ENCODE results near the gene POM121L12. TPM values are rescaled to one million over a fixed set of nuclear protein-coding genes. Genes with fewer than 3 reads are reported as not detected.

The POM121L12 gene
- not detected for polyA plus RNA-seq (2013, experiment 1 of 2; ENCODE audit: insufficient read length)
- polyA plus RNA-seq (2013, experiment 2 of 2; ENCODE audit: insufficient read length), result not detected

DNA sequence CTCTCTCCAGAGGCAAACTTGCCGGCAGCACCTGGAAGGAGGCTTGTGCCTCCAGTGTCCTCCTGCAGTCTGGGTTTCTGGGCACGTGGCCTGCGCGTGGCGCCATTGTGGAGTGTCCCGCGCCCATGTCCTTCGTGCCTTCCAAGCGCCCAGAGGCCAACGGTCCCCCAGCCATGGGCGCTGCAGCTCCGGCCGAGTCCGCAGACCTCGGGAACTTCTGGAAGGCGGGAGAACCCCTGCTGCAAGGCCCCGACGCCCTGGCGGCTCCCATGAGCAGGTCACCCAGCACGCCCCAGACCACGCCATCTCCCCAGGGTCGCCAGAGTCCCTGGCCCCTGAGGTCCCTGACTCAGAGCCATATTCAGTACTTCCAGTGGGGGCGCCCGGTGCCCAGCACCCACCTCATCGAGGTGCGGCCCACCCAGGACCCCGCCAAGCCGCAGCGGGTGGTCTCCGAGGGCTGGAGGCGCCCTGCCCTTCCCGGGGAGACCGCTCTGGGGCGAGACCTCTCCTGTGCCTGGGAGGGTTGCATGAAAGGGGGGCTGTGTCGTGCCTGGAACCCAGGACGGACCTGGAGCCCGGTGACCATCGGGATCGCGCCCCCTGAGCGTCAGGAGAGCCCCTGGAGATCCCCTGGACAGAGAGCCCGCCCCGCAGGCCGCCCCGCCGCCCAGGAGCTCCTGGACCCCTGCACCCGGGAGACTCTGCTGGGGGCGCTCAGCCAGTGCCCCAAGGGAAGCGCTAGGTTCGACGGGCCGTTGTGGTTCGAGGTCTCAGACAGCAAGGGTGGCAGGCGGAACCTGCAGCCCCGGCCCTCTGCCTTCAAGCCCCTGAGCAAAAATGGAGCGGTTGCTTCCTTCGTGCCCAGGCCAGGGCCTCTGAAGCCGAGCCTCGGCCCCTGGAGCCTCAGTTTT is at the start of gene POM121L12:
Gene POM121L12, plus strand, starts transcription at position 135 of the 914 bp plus-strand sequence. Its CDS starts 39 bp downstream, at position 174.
- DNase-seq, result no peak

DNA sequence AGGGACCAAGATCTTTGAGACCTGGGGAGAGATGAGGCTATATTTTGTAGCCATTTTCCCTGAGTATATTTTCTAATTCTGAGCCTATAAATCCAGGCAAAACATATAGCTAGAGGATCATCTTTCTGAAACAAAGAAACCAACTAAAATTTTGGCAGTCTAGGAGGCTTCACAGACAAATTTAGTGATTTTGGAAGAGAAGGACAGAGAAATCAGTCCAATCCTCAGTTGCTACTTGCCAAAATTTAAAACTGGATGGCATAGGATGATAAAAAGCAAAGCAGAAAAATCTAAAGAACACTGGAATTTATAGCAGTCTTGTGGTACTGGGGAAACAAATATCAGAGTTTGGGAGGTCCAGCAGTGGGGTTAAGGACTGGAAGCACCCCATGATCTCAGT is 43.4 kb upstream of the POM121L12 start:
- DNase-seq, result no peak

DNA sequence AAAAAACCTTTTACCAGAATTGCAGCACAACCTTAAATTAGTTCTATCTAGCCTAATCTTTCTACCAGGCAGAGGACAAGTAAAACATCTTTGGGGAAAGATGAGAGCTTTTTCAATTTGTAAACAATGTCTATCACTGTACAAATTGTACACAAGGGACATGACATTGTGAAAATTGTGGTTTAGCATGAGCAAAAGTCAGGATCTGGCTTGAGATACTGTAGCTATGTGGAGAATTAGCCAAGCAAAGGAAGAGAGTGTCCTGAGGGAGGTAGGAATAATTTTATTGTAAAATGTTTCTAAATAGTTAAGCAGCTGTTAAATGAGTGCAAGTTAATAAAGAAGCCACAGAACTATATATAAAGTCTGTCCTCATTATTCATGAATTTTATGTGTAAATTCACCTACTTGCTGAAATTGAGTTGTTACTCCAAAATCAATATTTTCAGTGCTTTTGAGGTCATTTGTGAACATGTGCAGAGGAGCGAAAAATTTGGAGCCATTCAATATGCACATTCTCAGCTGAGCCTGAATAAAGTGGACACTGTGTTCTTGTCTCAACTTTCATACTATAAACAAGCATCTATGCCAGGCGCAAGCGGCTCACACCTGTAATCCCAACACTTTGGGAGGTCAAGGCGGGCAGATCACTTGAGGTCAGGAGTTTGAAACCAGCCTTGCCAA is 42.8 kb upstream of the POM121L12 start:
- no peak for DNase-seq

DNA sequence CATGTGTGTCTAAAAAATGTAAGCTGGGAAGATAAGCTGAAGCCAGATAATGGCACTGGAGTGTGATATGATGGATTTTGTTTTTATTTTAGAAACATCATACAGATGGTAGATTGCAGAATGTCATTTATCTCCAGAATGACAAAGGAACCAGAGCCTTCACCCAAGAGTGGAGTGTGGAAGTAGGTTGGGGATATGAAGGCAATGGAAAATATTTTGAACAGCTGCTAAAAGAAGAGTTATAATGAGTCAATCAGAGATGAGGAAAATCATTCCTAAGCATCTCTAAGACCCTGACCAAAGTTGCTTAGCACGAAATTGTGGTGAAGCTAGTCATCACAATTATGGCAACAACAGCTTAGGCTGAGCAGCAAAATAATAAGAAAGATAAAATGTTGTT is 39.8 kb upstream of the POM121L12 start:
- DNase-seq, result no peak

DNA sequence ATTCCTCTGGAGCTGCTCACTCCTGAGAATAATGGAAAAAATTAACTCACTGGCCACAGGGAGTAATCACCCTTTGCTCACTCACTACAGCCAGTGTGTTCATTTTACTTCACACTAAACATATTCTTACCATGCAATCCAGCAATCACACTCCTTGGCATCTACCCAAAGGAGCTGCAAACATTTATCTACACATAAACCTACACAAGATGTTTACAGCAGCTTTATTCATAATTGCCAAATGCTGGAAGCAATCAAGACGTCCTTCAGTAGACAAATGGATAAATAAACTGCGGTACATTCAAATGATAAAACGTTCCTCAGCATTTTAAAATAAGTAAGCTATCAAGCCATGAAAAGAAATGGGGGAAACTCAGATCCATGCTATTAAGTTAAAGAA is 34.2 kb upstream of the POM121L12 start:
- no peak for DNase-seq

DNA sequence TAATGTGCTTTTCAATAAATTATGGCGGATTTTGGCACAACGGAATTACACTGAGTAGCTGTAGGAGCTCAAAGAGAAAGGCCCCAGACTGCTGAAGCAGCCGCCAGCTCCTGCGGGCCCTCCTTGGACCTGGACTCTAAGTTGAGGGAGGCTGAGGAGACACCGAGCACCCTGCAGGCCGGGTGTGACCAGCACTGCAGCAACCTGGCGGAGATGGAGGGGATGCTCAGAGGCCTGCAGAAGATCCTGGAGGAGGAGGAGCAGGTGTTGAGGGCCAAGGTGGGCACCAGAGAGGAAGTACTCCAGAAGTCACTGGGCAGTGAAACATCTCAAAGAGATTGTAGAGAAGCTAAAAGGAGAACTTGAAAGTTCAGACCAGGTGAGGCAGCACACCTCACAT is 33.0 kb upstream of the POM121L12 start:
- DNase-seq, result no peak

DNA sequence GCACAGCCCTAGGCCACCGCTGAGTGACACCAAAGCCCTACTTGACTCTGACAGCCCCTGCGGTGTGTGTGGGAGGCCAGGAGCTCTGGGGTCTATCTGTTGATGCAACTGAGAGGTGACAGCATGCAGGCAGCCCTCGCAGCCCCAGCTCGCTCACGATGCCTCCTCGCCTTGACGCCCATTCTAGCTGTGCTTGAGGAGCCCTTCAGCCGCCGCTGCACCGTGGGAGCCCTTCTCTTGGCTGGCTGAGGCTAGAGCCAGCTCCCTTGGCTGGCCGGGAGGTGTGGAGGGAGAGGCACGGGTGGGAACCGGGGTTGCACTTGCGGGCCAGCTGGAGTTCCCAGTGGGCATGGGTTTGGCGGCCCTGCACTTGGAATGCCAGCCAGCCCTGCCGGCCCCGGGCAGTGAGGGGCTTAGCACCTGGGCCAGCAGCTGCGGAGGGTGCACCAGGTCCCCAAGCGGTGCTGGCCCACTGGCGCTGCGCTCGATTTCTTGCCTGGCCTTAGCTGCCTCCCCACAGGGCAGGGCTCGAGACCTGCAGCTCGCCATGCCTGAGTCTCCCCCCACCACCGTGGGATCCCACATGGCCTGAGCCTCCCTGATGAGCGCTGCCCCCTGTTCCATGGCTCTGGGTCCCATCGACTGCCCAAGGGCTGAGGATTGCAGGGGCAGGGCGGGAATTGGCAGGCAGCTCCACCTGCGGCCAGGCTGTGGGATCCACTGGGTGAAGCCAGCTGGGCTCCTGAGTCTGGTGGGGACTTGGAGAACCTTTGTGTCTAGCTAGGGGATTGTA is 31.6 kb upstream of the POM121L12 start:
- no peak for DNase-seq

DNA sequence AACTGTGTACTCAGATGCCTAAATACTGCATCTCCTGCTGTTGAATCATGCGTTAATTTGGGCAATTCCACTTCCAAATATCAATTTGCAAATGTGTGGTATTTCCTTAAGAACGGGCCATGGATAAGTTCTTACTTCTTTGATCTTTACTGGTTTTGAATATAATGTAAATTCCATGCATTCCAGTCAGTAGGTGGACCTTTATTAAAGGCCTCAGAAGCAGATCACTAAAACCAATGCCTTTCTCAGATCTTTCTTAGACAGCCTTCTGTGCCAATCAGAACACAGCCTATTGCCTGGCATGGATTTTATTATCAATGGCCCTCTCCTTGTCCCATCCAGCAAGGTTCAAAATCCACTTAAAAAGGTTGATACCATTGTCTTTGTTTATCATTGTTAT is 21.5 kb upstream of the POM121L12 start:
- DNase-seq, result no peak

DNA sequence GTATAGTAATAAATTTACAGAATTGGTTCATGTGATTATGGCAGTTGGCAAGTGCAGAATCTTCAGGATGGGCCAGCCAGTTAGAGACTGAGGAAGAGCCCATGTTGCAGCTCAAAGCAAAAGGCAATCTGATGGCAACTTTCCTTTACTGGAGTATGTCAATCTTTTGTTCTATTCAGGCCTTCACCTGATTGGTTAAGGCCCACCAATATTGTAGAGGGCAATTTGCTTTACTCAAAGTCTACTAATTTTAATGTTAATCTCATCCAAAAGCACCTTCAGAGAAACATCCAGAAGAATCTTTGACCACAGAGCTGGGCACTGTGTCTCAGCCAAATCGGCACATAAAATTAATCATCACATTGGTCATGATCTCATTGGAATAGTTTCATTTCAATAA is 20.0 kb upstream of the POM121L12 start:
- DNase-seq, result no peak

DNA sequence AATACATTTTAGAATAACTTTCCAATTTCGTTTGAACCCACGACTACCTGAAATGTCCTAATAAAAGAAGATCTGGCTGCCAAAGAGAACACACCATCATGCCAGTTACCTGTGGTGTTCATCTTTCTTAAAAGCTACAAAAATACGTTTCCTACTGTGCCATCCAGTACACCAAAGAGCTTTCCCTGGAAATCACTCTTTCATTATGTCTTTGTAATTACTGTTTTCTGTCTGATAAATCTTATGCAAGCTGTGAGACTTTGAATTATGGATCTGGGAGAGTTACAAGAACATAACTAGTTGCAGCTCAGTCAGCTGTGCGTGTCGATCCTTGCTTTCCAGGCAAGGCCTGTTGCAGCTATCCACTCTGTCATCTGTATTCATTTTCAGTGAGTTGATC is 12.5 kb upstream of the POM121L12 start:
- DNase-seq, result no peak

DNA sequence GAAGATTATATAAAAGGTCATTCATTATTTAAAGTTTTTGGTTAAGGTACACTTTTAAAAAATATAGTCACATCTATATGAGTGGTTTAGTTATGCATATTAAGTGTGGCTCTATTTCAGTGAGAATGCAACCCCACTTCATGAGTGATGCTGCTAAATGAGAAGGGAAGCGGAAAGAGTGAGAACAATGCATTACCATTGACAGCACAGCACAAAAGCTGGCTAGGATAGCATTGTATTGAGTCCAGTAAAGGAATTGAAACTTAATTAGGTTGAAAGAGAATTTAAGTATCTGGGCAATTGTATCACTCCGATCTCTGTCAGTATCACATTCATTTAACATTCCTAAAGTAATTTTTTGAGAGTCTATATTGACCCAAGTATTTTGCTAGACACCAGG is 13.2 kb downstream of the POM121L12 start:
- DNase-seq, result no peak

DNA sequence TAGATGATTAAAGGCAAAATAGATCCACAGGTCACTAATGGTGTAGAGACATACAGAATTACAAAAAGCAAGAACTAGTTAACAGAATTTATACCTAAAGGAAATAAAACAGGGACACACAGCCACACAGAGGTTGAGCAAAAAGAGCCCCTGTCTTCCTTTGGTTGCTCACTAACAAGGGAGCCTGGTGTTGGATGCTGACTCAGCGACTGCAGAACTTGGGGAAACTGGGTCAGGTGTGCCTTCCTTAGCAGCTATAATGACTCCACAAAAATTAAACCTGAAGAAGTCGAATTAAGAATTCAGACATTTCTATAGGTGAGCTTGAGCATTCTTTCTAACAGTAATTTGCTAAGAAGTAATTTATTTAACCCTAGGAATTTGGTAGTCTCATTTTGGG is 15.0 kb downstream of the POM121L12 start:
- DNase-seq, result no peak

DNA sequence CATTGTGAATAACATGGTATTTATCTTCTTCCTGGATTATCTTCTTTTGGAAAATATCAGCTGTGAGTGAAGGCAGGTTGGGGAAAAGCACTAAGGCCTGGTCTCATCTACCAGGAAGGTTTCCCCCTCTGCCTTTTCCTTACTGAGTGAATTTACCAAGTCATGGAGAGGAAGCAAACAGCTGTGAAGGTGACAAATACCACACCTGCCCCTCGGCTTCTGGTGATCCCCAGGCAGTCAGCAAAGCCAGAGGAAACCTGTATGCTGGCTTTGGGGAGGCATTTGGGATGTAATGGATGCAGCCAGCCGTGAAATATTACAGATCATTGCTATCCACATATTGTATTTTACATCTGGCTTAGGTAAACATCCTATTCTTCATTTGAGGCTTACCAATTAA is 24.2 kb downstream of the POM121L12 start:
- no peak for DNase-seq

DNA sequence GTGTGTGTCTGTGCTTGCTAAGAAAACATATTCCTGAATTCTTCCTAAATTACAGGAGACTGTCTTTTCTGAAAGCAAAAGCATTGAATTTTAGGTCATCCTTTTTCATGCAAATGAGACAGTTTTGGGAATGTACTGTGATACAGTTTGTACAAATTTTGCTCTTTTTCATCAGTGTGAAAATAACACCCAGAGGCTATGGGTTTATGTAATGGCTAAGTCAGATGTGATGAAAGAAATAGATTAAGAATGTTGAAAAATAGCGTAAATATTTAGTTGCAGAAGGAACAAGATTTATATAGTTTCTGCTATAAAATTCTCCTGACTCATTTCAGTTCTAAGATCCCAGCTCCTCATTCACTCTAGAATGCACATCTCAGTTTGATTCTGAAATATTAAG is 24.6 kb downstream of the POM121L12 start:
- no peak for DNase-seq

DNA sequence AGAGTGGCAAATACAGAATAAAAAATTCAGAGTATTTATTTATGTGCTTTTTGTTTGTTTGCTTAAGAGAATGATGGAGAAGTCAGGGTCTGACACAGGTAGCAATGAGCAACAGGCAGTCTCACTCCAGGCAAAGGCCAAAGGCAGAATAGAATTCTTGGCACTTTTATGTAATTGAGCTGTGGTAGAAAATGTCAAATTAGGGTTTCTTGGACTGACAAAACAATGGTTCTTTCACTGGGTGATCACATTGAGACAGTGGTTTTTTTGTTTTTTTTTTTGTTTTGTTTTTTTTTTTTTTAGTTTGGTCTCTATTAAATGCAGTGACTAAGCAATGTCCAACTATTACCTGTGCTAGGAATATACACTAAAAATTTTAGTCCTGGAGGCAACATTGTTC is 27.4 kb downstream of the POM121L12 start:
- no peak for DNase-seq

DNA sequence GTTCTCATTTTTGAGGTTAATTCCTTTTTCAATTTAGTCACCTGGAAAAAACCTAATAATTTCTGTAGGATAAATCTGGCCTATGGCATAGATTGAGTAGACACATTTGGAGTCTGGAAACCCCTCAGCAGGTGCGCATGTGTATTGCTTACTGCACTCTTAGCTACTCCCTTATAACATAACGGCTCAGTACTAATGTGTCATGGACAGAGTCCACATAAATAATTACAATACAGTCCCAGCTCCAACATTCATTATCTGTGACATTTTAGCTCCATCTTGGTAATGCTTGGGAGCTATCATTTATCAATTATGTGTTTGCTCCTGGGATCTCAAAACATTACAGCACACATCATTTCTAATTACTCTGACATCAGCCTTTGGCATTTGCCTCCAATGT is 33.2 kb downstream of the POM121L12 start:
- DNase-seq, result no peak

DNA sequence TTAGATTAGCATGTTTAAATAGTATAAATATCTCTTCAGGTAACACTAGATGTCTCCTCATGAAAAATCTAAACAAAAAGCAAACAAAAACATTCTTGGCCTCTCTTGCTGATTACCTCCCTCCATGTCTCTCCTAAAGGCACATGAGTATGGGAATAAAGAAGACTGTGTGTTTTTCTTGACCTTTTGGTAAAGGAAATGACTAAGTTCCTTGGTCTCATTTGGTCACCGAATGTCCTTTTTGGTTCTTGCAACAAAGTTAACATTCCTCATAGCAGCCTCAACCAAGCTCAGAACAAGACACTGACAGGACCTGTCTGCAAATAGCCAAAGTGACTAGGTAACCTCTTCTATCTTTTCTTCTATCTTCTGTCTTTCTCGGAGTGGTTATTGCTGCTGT is 35.5 kb downstream of the POM121L12 start:
- no peak for DNase-seq

Data from fibroblast of skin of scalp (primary cell).